ENCODE data around the gene DROSHA.

DROSHA gene

DNA sequence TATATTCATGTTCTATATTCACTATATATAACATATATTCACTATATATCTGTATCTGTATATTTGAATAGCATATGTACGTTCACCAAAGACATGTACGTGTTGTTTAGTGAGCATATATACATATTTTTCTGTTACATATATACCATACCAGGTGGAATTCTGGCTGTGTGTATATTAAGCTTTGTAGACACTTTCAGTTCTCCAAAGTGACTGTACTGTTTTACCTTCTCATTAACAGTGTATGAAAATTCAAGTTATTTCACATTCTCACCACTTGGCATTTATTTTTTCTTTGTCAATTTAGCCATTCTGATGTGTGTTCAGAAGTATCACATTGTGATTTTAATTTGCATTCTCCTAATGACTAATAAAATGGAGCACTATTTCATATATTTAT lies 52.2 kb downstream of the DROSHA start:
- Histone ChIP-seq H3K4me1 (ENCODE audit: control insufficient read depth, insufficient read depth, low read length) (no peaks in the 10 kb centered on the region), H3K9me3 (ENCODE audit: control insufficient read depth, low read length) (no peaks in the 10 kb centered on the region), H3K27me3 (ENCODE audit: control insufficient read depth, insufficient read depth, low read length) (no peaks in the 10 kb centered on the region), H3K4me3 (ENCODE audit: low read length) (no peak overlapping the region), H3K9ac (ENCODE audit: low read length) (no peak overlapping the region), H3K36me3 (ENCODE audit: control insufficient read depth, insufficient read depth, low read length) (no peaks in the 10 kb centered on the region)

- Histone ChIP-seq H3K9ac (ENCODE audit: low read length) (no peak overlapping the region), H3K4me1 (ENCODE audit: control insufficient read depth, insufficient read depth, low read length) (no peaks in the 10 kb centered on the region), H3K27me3 (ENCODE audit: control insufficient read depth, insufficient read depth, low read length) (no peaks in the 10 kb centered on the region), H3K9me3 (ENCODE audit: control insufficient read depth, low read length) (no peaks in the 10 kb centered on the region), H3K4me3 (ENCODE audit: low read length) (no peak overlapping the region), H3K36me3 (ENCODE audit: control insufficient read depth, insufficient read depth, low read length) (no peaks in the 10 kb centered on the region)
These were observed 53.0 kb downstream of the DROSHA start for GRCh38 chr5:31478901-31479300.

DNA sequence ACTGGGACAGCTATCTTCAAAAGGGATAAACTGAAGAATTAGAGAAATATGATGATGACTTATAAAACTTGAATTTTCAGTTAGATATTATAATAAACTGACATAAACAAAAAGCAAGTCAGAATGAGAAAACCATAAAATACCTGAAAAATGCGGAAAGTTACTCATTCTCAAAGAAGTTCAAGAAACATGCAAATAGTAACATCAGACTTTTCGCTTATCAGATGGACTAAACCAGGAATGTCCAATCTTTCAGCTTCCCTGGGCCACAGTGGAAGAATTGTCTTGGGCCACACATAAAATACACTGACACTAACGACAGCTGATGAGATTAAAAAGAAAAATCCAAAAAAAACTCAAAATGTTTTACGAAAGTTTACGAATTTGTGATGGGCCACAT lies 53.9 kb downstream of the DROSHA start:
- Histone ChIP-seq H3K9ac (ENCODE audit: low read length) (no peak overlapping the region), H3K4me1 (ENCODE audit: control insufficient read depth, insufficient read depth, low read length) (no peaks in the 10 kb centered on the region), H3K36me3 (ENCODE audit: control insufficient read depth, insufficient read depth, low read length) (no peaks in the 10 kb centered on the region), H3K4me3 (ENCODE audit: low read length) (no peak overlapping the region), H3K9me3 (ENCODE audit: control insufficient read depth, low read length) (no peaks in the 10 kb centered on the region), H3K27me3 (ENCODE audit: control insufficient read depth, insufficient read depth, low read length) (no peaks in the 10 kb centered on the region)

GRCh38 chr5:31477516-31477915 lies 54.4 kb downstream of the DROSHA start:
- Histone ChIP-seq H3K36me3 (ENCODE audit: control insufficient read depth, insufficient read depth, low read length) (no peaks in the 10 kb centered on the region), H3K9me3 (ENCODE audit: control insufficient read depth, low read length) (no peaks in the 10 kb centered on the region), H3K4me1 (ENCODE audit: control insufficient read depth, insufficient read depth, low read length) (no peaks in the 10 kb centered on the region)

DNA sequence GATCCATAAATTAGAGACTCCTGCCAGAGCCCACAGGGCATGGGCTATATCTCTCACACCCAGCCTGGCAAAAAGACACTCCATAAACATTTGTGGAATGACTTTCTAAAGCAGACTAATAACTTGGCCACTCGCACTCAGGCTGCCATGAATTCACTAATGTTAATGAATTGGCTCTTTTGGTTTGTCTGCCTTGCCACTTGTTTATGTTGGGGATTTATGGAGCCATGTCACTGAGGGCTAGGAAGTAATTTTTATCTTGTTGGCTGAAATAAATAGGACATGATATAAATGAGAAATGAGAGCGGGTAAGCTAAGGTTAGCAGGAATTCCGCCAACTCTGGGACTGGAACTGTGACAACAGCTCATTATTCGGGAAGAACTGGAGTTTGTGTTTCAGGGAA lies 55.2 kb downstream of the DROSHA start:
- Histone ChIP-seq H3K4me1 (ENCODE audit: control insufficient read depth, insufficient read depth, low read length) (no peaks in the 10 kb centered on the region), H3K36me3 (ENCODE audit: control insufficient read depth, insufficient read depth, low read length) (no peaks in the 10 kb centered on the region), H3K27me3 (ENCODE audit: control insufficient read depth, insufficient read depth, low read length) (no peaks in the 10 kb centered on the region), H3K9me3 (ENCODE audit: control insufficient read depth, low read length) (no peaks in the 10 kb centered on the region), H3K4me3 (ENCODE audit: low read length) (no peak overlapping the region), H3K9ac (ENCODE audit: low read length) (no peak overlapping the region)

More at GRCh38 chr5:31477516-31477915, 54.4 kb downstream of the DROSHA start:
- Histone ChIP-seq H3K9ac (ENCODE audit: low read length) (no peak overlapping the region), H3K27me3 (ENCODE audit: control insufficient read depth, insufficient read depth, low read length) (no peaks in the 10 kb centered on the region), H3K4me3 (ENCODE audit: low read length) (no peak overlapping the region)

GRCh38 chr5:31471916-31472315 lies 60.0 kb downstream of the DROSHA start:
- Histone ChIP-seq H3K9ac (ENCODE audit: low read length) (no peak overlapping the region), H3K4me1 (ENCODE audit: control insufficient read depth, insufficient read depth, low read length) (no peaks in the 10 kb centered on the region), H3K9me3 (ENCODE audit: control insufficient read depth, low read length) (no peaks in the 10 kb centered on the region), H3K4me3 (ENCODE audit: low read length) (no peak overlapping the region), H3K36me3 (ENCODE audit: control insufficient read depth, insufficient read depth, low read length) (no peaks in the 10 kb centered on the region), H3K27me3 (ENCODE audit: control insufficient read depth, insufficient read depth, low read length) (no peaks in the 10 kb centered on the region)

DNA sequence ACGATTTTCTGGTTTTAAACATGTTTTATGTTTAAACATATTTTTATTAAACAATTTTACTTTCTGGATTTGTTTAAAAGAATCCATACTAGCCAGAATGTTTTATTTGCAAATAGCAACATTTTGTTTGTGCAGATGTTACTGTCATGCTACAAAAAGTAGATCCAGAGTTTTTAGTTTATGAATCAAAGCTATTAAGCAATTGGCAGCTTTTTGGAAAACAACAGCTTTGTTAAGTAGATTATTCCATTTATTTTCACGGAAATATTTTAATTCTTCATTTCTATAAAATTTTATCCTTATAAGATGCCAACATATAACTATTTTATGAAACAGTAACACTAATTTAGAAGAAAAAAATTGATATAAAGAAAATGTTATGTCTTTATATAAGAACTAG lies 60.9 kb downstream of the DROSHA start:
- Histone ChIP-seq H3K4me1 (ENCODE audit: control insufficient read depth, insufficient read depth, low read length) (no peaks in the 10 kb centered on the region), H3K9ac (ENCODE audit: low read length) (no peak overlapping the region), H3K4me3 (ENCODE audit: low read length) (no peak overlapping the region), H3K36me3 (ENCODE audit: control insufficient read depth, insufficient read depth, low read length) (no peaks in the 10 kb centered on the region), H3K9me3 (ENCODE audit: control insufficient read depth, low read length) (no peaks in the 10 kb centered on the region), H3K27me3 (ENCODE audit: control insufficient read depth, insufficient read depth, low read length) (no peaks in the 10 kb centered on the region)

DNA sequence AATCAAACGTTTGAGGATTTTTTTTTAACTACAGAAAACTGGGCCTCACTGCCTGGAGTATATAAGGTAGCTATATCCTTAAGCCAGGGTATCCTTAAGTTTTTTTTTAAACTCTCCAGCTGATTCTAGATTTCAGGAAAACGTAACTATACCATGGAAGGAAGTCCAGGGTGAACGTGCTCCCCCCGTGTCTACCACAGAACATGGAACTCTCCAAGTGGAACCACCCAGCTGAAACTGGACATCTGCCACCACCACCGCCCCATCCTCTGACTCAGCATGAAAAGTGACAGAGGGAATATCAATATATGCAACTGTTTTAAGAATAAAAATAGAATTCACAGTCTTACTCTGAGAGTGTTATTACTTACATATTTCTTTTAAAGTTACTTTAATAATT lies 61.3 kb downstream of the DROSHA start:
- Histone ChIP-seq H3K36me3 (ENCODE audit: control insufficient read depth, insufficient read depth, low read length) (no peaks in the 10 kb centered on the region), H3K4me3 (ENCODE audit: low read length) (no peak overlapping the region), H3K27me3 (ENCODE audit: control insufficient read depth, insufficient read depth, low read length) (no peaks in the 10 kb centered on the region), H3K9me3 (ENCODE audit: control insufficient read depth, low read length) (no peaks in the 10 kb centered on the region), H3K4me1 (ENCODE audit: control insufficient read depth, insufficient read depth, low read length) (no peaks in the 10 kb centered on the region), H3K9ac (ENCODE audit: low read length) (no peak overlapping the region)

DNA sequence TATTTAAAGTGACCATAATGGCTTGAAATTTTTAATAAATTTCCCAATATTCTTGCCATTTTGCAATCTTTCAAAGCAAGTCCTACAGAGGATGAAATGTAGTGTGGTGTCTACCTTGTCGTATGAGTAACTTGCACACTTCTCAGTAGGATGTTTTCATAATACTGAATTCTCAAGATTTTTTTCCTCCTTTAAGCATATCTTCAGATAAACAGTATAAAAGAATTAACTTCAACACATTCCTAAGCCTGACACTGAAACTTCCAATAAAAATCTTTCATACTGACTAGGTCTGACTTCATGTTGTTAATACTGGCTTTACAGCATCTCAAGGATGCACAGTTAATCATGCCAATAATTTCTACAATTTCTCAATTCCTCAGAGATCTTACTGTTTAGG lies 62.0 kb downstream of the DROSHA start:
- H3K36me3 ChIP-seq (ENCODE audit: control insufficient read depth, insufficient read depth, low read length): no peaks in the 10 kb centered on the region
- H3K4me3 ChIP-seq (ENCODE audit: low read length): no peak overlapping the region
- no peaks in the 10 kb centered on the region for H3K9me3 ChIP-seq (ENCODE audit: control insufficient read depth, low read length)
- no peak overlapping the region for H3K9ac ChIP-seq (ENCODE audit: low read length)
- H3K4me1 ChIP-seq (ENCODE audit: control insufficient read depth, insufficient read depth, low read length): no peaks in the 10 kb centered on the region
- H3K27me3 ChIP-seq (ENCODE audit: control insufficient read depth, insufficient read depth, low read length): no peaks in the 10 kb centered on the region

DNA sequence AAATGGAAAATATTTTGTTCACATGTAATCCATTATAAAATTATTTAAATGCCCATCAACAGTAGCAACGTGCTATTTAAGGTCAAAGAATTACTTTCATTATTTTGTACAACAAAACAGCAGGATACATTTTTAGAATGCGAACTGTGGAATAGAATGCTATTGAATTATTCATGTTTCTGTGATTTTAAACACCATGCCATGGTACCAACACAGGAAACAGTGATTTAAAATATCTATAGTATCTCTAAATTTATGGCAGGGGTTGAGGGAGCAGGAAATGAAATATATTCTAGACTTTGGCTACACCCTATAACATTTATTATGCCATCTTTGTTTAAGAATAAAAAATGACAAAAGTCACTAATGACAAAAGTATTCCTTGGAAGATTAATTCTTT lies 62.4 kb downstream of the DROSHA start:
- H3K9ac ChIP-seq (ENCODE audit: low read length): no peak overlapping the region
- no peaks in the 10 kb centered on the region for H3K4me1 ChIP-seq (ENCODE audit: control insufficient read depth, insufficient read depth, low read length)
- no peaks in the 10 kb centered on the region for H3K27me3 ChIP-seq (ENCODE audit: control insufficient read depth, insufficient read depth, low read length)
- no peak overlapping the region for H3K4me3 ChIP-seq (ENCODE audit: low read length)
- no peaks in the 10 kb centered on the region for H3K36me3 ChIP-seq (ENCODE audit: control insufficient read depth, insufficient read depth, low read length)
- no peaks in the 10 kb centered on the region for H3K9me3 ChIP-seq (ENCODE audit: control insufficient read depth, low read length)

- Histone ChIP-seq H3K36me3 (ENCODE audit: control insufficient read depth, insufficient read depth, low read length) (no peaks in the 10 kb centered on the region), H3K4me3 (ENCODE audit: low read length) (no peak overlapping the region), H3K27me3 (ENCODE audit: control insufficient read depth, insufficient read depth, low read length) (no peaks in the 10 kb centered on the region), H3K4me1 (ENCODE audit: control insufficient read depth, insufficient read depth, low read length) (no peaks in the 10 kb centered on the region), H3K9me3 (ENCODE audit: control insufficient read depth, low read length) (no peaks in the 10 kb centered on the region), H3K9ac (ENCODE audit: low read length) (no peak overlapping the region)
These were observed 66.6 kb downstream of the DROSHA start for GRCh38 chr5:31465291-31465690.

DNA sequence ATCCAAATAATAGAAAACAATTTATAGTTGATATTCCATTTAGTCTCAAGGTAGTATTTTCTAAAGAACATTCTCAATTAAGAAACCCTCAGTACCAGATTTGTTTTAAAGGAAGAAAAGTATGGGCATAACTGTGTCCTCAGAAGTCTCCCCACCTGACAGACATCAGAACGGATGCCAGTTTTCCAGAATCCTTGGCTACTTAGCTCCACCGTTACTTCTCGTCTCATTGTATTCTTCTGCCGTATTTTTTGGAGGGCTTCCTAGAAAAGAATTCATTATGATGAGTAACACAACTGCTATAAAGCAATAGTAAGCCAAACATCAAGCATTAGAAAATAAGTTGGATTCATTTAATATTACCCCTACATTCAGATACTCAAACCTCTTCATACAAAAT lies 67.8 kb downstream of the DROSHA start:
- H3K27me3 ChIP-seq (ENCODE audit: control insufficient read depth, insufficient read depth, low read length): no peaks in the 10 kb centered on the region
- no peaks in the 10 kb centered on the region for H3K9me3 ChIP-seq (ENCODE audit: control insufficient read depth, low read length)
- no peaks in the 10 kb centered on the region for H3K36me3 ChIP-seq (ENCODE audit: control insufficient read depth, insufficient read depth, low read length)
- H3K9ac ChIP-seq (ENCODE audit: low read length): no peak overlapping the region
- no peak overlapping the region for H3K4me3 ChIP-seq (ENCODE audit: low read length)
- H3K4me1 ChIP-seq (ENCODE audit: control insufficient read depth, insufficient read depth, low read length): no peaks in the 10 kb centered on the region

DNA sequence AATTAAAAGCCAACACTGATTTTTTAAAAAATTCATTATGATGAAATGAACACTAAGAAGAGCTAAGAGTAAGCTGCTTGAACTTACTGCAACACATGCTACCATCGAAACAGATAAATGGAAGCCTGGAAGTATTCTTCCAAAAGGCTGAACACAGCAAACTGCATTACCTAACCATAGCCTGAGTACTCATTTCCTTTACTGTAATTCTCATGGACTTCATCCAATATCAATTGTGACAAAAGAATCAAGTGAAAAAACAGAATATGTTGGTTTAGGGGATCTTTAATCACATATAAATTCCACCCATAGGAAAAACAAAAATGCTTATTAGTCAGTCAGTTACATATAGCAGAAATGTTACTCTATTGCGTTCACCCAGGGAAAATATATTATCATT lies 68.5 kb downstream of the DROSHA start:
- no peaks in the 10 kb centered on the region for H3K36me3 ChIP-seq (ENCODE audit: control insufficient read depth, insufficient read depth, low read length)

More for the DNA sequence above, 68.5 kb downstream of the DROSHA start:
- Histone ChIP-seq H3K4me1 (ENCODE audit: control insufficient read depth, insufficient read depth, low read length) (no peaks in the 10 kb centered on the region), H3K9ac (ENCODE audit: low read length) (no peak overlapping the region), H3K9me3 (ENCODE audit: control insufficient read depth, low read length) (no peaks in the 10 kb centered on the region), H3K4me3 (ENCODE audit: low read length) (no peak overlapping the region), H3K27me3 (ENCODE audit: control insufficient read depth, insufficient read depth, low read length) (no peaks in the 10 kb centered on the region)
